Sciatic nerve (tissue), 1 donor: ENCODE results near the gene CEP70. TPM values are rescaled to one million over a fixed set of nuclear protein-coding genes. Genes with fewer than 3 reads are reported as not detected.

Experiments
- total RNA-seq: library from RNA; stranded (reverse); fragmentation: NEBNext Ultra II Directional; extraction: Animal tissue kit (Norgen Biotek cat#: 25700); gene quantifications from one replicate; pipeline ENCODE4 v1.2.1, GENCODE V29; 2021
- donor health status: DM: no; HTN: no; CAD: no.

CEP70 gene
- total RNA-seq, 1 donor from 2014 or later: 41.0 TPM

Other genes starting within 250 kb of the CEP70 start
- 314 TPM for gene MRAS, start 245.7 kb downstream of the CEP70 start, total RNA-seq
- gene ESYT3, start 159.6 kb downstream of the CEP70 start, total RNA-seq: 12.6 TPM
- gene FAIM, start 14.5 kb upstream of the CEP70 start, total RNA-seq: 10.4 TPM
- gene PIK3CB, start 240.7 kb upstream of the CEP70 start, total RNA-seq: 28.8 TPM